ENCODE data around the gene LMX1B. TPM values are rescaled to one million over a fixed set of nuclear protein-coding genes. Genes with fewer than 3 reads are reported as not detected.
A peak's percentile ranks its signal among the peaks of the same experiment; 100 is the strongest.

Gene LMX1B
- total and polyA plus RNA-seq, 2 of the 4 experiments (the other 2 are of a cell fraction), result not detected

- in situ Hi-C loops (cut with MboI; ENCODE audit: low sequenced_read_pairs) (no loop called here), dilution Hi-C loops (cut with HindIII; ENCODE audit: low sequenced_read_pairs, unreplicated experiment) (no loop called here), intact Hi-C loops (cut with micrococcal nuclease) (no loop called here)
- Histone ChIP-seq H3K9ac (ENCODE audit: low read depth, low read length) (no peak overlapping the region), H4K91ac (ENCODE audit: insufficient read depth, low read depth, low read length) (no peak overlapping the region), H3K4me1 (ENCODE audit: control insufficient read depth, insufficient read depth, low read length) (no peaks in the 10 kb centered on the region; the same call in 1 of the 2 replicates), H2AFZ (replicated peaks; ENCODE audit: low read length, poor library complexity) (no peak overlapping the region), H3K27ac (ENCODE audit: insufficient read depth, low read length) (no peak overlapping the region), H2AK5ac (ENCODE audit: low read depth, low read length) (no peak overlapping the region), H3K56ac (ENCODE audit: extremely low read depth, insufficient read depth, low read length) (no peak overlapping the region), H3K4me2 (ENCODE audit: low read depth, low read length) (no peak overlapping the region), H2BK15ac (ENCODE audit: low read depth, low read length) (no peak overlapping the region), H3K9me1 (ENCODE audit: insufficient read depth, low read length) (no peaks in the 10 kb centered on the region; the same call in 1 of the 2 replicates), H3K36me3 (ENCODE audit: control insufficient read depth, insufficient read depth, low read length) (no peaks in the 10 kb centered on the region), H3K9me3 (ENCODE audit: control insufficient read depth, insufficient read depth, low read length) (no peaks in the 10 kb centered on the region), H3K27me3 (ENCODE audit: control insufficient read depth, insufficient read depth, low read length) (peaks cover 43% of the 10 kb centered on the region), H3K14ac (replicated peaks; ENCODE audit: low read depth, low read length) (no peak overlapping the region), H3K79me1 (ENCODE audit: low read depth in 1 of 2, low read length in 2 of 2) (no peaks in the 10 kb centered on the region), H3K23ac (ENCODE audit: low read depth, low read length) (no peak overlapping the region), H2BK120ac (ENCODE audit: low read depth, low read length) (no peak overlapping the region), H3K18ac (ENCODE audit: low read depth, low read length) (no peak overlapping the region), H4K5ac (ENCODE audit: low read depth, low read length) (no peak overlapping the region), H2BK5ac (ENCODE audit: low read depth, low read length, poor library complexity, severe bottlenecking) (no peak overlapping the region), H3K4ac (ENCODE audit: low read depth, low read length) (no peak overlapping the region), H3K4me3 (ENCODE audit: insufficient read depth, low read depth, low read length) (no peak overlapping the region), H4K8ac (ENCODE audit: low read depth in 2 of 2, low read length in 2 of 2) (no peak overlapping the region), H2BK20ac (ENCODE audit: low read depth, low read length) (no peak overlapping the region), H4K20me1 (ENCODE audit: insufficient read depth, low read length) (no peaks in the 10 kb centered on the region), H2AK9ac (replicated peaks; ENCODE audit: low read depth, low read length, poor library complexity) (no peak overlapping the region)
- no TSS peak for BruUV-seq (replicated peaks)
- POLR2A ChIA-PET (ENCODE audit: unreplicated experiment), result no interaction called here
- DNase-seq, result peak; percentile 25
- ATAC-seq (ENCODE audit: low read depth), result no peak; the same call in 1 of the 2 replicates
- CTCF ChIA-PET, result no interaction called here
- no CpG with 5 or more reads among the region's 6 CpGs for WGBS, 2 experiments (ENCODE audit: extremely low coverage in 2 of 2, insufficient read length in 1 of 2)
- TF ChIP-seq USF2 (IDR thresholded peaks at IDR 0.05; ENCODE audit: low read depth, low read length) (no peak), POLR2A (IDR thresholded peaks at IDR 0.05; ENCODE audit: low read depth, low read length) (no peak)
- TF ChIP-seq, protein P1, sequence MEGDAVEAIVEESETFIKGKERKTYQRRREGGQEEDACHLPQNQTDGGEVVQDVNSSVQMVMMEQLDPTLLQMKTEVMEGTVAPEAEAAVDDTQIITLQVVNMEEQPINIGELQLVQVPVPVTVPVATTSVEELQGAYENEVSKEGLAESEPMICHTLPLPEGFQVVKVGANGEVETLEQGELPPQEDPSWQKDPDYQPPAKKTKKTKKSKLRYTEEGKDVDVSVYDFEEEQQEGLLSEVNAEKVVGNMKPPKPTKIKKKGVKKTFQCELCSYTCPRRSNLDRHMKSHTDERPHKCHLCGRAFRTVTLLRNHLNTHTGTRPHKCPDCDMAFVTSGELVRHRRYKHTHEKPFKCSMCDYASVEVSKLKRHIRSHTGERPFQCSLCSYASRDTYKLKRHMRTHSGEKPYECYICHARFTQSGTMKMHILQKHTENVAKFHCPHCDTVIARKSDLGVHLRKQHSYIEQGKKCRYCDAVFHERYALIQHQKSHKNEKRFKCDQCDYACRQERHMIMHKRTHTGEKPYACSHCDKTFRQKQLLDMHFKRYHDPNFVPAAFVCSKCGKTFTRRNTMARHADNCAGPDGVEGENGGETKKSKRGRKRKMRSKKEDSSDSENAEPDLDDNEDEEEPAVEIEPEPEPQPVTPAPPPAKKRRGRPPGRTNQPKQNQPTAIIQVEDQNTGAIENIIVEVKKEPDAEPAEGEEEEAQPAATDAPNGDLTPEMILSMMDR (conservative IDR thresholded peaks at IDR 0.05; ENCODE audit: low read depth, low read length), result no peak
These were observed 105.9 kb downstream of the LMX1B start for GRCh38 chr9:126719618-126720031.

Data from IMR-90 (cell line).